Immature natural killer cell (primary cell): Measurements from ENCODE around the gene PLP1. TPM values are rescaled to one million over a fixed set of nuclear protein-coding genes. Genes with fewer than 3 reads are reported as not detected.

ENCODE experiments used
- DNase-seq, 3 donors: peaks; one replicate each; pipeline ENCODE4 v3.0.0; 2022; ENCODE audit warnings: mixed read lengths in 1 of 3
- H3K27ac Mint-ChIP-seq, 6 donors: one replicate each; pipeline ENCODE4 v1.8.0; 2020; ENCODE audit warnings: mixed read lengths in 6 of 6, mild to moderate bottlenecking in 5 of 6, inconsistent platforms in 4 of 6, moderate library complexity in 3 of 6
- H3K27me3 Mint-ChIP-seq, 3 donors: one replicate each; pipeline ENCODE4 v1.8.0; 2020 to 2021; ENCODE audit warnings: low read depth in 3 of 3, mild to moderate bottlenecking in 3 of 3, mixed read lengths in 3 of 3, moderate library complexity in 3 of 3, inconsistent platforms in 1 of 3
- H3K36me3 Mint-ChIP-seq, 3 donors: one replicate each; pipeline ENCODE4 v1.8.0; 2020; ENCODE audit warnings: mixed read lengths in 3 of 3, inconsistent platforms in 2 of 3, mild to moderate bottlenecking in 2 of 3
- H3K4me1 Mint-ChIP-seq, 2 donors: one replicate each; pipeline ENCODE4 v1.8.0; 2020; ENCODE audit warnings: inconsistent platforms in 2 of 2, mild to moderate bottlenecking in 2 of 2, mixed read lengths in 2 of 2, moderate library complexity in 1 of 2
- H3K4me3 Mint-ChIP-seq, 5 donors: one replicate each; pipeline ENCODE4 v1.8.0; 2020; ENCODE audit warnings: mild to moderate bottlenecking in 5 of 5, mixed read lengths in 5 of 5, inconsistent platforms in 3 of 5, moderate library complexity in 3 of 5
- H3K9me3 Mint-ChIP-seq, 6 donors: one replicate each; pipeline ENCODE4 v1.8.0; 2020; ENCODE audit warnings: mild to moderate bottlenecking in 6 of 6, mixed read lengths in 6 of 6, inconsistent platforms in 4 of 6, moderate library complexity in 3 of 6
- polyA plus RNA-seq, 3 donors: library from polyadenylated mRNA; unstranded; fragments of 300-500 nt; fragmentation: Illumina TruSeq; gene quantifications; one replicate each; pipeline ENCODE4 v1.2.3, GENCODE V29; 2021

The PLP1 gene
- polyA plus RNA-seq, 3 donors from 2014 or later, result not detected

DNA sequence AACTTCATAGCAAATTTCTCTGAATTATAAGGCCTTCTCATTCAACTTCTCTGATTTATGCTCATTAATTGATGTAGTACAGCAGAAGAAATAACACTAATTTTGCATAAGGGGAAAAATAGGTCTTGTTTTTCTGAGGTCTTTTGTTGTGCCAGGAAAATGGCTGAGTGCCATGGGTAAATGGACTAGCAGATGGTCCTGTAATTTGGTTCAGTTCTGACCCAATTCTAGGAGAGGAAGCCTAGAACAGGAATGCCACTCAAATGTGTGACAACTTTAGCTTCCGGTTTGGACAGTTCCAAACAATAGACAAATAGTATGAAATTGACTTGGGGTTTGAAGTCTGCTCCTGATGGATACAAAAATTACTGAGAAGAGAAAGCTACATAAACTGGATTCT, 49.2 kb downstream of the PLP1 start:
- DNase-seq, result no peak
- Mint-ChIP-seq H3K27ac (no peak overlapping the region), H3K4me3 (no peak overlapping the region), H3K4me1 (no peaks in the 10 kb centered on the region), H3K36me3 (no peaks in the 10 kb centered on the region), H3K27me3 (peaks cover 0 to 3% (median 2%) of the 10 kb centered on the region in 3 donors), H3K9me3 (no peaks in the 10 kb centered on the region)

DNA sequence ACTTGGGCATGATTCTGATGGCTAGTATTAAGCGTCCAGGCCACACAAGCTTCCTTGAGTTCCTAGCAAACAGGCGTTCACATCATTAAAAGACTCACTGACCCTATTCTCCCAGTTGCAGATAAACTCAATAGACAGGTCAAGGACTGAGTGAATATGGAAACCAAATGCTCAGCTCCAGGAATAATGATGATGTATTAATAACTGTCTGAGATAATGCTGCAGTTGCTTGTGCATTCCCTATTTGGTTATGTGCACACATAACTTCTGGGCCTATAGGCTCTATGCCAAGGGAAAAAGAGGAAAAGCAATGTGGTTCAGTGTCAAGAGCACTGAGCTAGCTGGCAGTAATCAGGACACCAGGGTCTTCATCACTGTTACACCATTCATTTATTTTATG, 51.9 kb downstream of the PLP1 start:
- Mint-ChIP-seq H3K4me3 (no peak overlapping the region), H3K9me3 (no peaks in the 10 kb centered on the region), H3K36me3 (no peaks in the 10 kb centered on the region), H3K27me3 (peaks cover 3 to 12% (median 9%) of the 10 kb centered on the region in 3 donors), H3K4me1 (peaks cover 4 to 11% of the 10 kb centered on the region in 2 donors), H3K27ac (no peak overlapping the region)
- DNase-seq, result no peak

DNA sequence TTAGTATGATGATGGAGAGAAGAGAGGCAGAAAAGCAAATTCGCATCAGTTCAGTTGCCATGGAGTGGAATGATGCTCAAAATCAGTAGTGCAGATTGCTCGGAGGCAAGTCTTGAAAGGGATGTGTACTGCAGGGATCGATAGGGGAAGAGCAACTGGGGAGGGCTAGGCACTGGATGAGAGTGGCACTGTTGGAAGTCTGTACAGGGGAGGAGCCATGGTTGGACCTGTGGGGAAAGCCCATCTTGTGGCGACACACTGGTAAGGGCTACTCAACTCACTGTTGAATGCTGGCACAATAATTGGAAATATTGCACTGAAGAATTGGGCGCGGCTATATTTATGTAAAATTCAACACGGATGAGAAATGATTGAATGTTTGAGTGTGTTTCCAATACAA, 54.2 kb downstream of the PLP1 start:
- Mint-ChIP-seq H3K27ac (no peak overlapping the region), H3K9me3 (no peaks in the 10 kb centered on the region), H3K27me3 (peaks cover 6 to 11% (median 10%) of the 10 kb centered on the region in 3 donors)

DNA sequence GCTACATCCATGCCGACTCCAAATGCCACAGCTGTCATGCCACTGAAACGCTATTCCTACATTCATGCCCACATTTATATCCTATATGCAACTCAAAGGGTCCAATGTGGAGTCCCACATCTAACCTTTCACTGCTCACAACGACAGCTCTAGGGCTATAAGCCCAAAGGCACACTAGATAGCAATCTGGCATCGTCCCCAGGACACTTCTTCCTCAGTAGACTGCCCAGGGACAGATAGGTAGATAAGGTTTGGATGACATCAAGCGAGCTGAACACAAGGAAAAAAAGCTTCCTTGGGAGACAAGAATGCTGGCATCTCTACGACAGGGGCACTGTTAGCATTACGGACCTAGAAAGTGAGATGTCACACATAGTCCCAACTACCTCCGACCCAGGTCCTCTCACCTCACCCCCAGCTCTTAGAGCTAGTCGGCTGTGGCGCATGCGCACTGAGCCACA, 54.7 kb downstream of the PLP1 start:
- H3K27me3 Mint-ChIP-seq, result peaks cover 6 to 11% (median 11%) of the 10 kb centered on the region in 3 donors
- H3K27ac Mint-ChIP-seq, result peak overlapping the region in 1 of 6 donors; percentile 4

More for the DNA sequence above, 54.2 kb downstream of the PLP1 start:
- DNase-seq, result no peak
- peak overlapping the region; percentile 28 to 87 (median 47) for H3K4me3 Mint-ChIP-seq
- H3K36me3 Mint-ChIP-seq, result no peaks in the 10 kb centered on the region
- peaks cover 4 to 11% of the 10 kb centered on the region in 2 donors for H3K4me1 Mint-ChIP-seq

DNA sequence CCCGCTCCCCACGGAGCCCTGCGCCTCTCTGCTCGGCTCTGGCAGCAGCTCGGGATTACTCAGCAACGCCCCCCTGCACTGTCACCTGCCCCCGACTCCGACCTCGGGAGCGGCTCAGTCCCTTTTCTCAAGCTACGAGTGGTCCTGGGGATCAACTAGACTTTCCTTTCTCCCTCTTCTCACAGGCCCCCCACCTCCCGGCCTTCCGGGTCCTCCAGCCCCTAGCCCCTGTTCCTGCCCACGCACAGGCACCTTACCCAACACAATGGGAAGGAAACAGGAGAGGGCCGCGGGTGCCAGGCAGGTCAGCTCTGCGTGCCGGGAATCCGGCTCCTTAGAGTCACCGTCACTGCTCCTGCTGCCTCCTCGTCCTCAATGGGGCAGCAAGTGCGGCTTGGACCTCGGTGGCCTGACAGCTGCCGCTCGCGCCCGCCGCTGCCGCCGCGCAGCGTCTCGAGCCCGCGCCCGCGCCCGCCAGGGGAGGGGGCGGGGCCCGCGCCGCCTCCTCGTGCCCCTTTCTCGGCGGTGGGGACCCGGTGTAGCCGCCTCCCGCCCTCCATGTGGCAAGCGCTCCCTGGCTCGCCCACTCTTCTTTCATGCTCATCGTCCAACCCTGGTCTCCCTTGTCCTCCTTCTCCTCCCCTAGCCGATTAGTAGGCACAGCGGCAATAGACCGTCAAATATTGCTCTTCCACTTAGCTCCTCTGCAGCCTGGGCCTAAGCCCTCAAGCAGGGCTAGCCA, 55.3 kb downstream of the PLP1 start, which contains the start of gene RAB9B:
Gene RAB9B (minus strand): TSS at position 455 of the 742 bp plus-strand sequence. CDS start 6,473 bp downstream, outside the sequence.
- Mint-ChIP-seq H3K4me3 (peak within 1 kb of the TSS; percentile 83 to 98 (median 92)), H3K4me1 (peaks cover 4 to 11% of the 10 kb centered on the region in 2 donors), H3K9me3 (no peaks in the 10 kb centered on the region), H3K27ac (peak within 1 kb of the TSS in 4 of 6 donors; percentile 65 to 78 (median 72)), H3K27me3 (peaks cover 6 to 11% (median 11%) of the 10 kb centered on the region in 3 donors), H3K36me3 (no peaks in the 10 kb centered on the region)
- DNase-seq, result peak; percentile 42 to 48 (median 42)

More for the DNA sequence above, 54.7 kb downstream of the PLP1 start:
- no peak for DNase-seq
- H3K4me3 Mint-ChIP-seq, result peak overlapping the region; percentile 70 to 87 (median 79)
- no peaks in the 10 kb centered on the region for H3K36me3 Mint-ChIP-seq
- no peaks in the 10 kb centered on the region for H3K9me3 Mint-ChIP-seq
- H3K4me1 Mint-ChIP-seq, result peaks cover 4 to 11% of the 10 kb centered on the region in 2 donors

DNA sequence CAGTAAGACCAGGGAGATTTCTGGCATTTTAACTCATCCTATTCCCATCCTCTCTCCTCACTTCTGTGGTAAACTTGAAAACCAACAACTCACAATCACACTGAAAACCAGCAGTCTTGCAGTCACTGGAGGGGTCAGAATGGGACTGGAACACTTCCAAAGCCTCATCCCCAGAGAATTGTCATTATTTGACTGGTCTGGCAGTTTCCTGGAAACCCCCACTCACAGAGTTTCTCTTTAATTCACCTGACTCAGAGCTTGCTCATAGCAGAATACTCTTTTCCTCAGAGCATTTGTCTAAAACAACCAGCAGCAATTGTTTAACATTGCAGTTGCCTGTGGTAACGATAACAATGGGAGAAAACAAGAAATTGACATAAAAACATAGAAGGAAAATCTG, 62.8 kb downstream of the PLP1 start:
- H3K9me3 Mint-ChIP-seq, result no peaks in the 10 kb centered on the region
- H3K36me3 Mint-ChIP-seq, result no peaks in the 10 kb centered on the region
- peaks cover 2 to 7% (median 4%) of the 10 kb centered on the region in 3 donors for H3K27me3 Mint-ChIP-seq
- no peak for DNase-seq
- no peak overlapping the region for H3K4me3 Mint-ChIP-seq
- no peak overlapping the region for H3K27ac Mint-ChIP-seq
- no peaks in the 10 kb centered on the region for H3K4me1 Mint-ChIP-seq

Other genes with a start within 250 kb of the PLP1 start
- gene TCEAL4, start 191.3 kb upstream of the PLP1 start, polyA plus RNA-seq, result 10 to 100 TPM in 1 of 3 donors, 1 to 10 TPM in 2; 1.6 to 10.8 (median 4.8) TPM
- 10 to 100 TPM in 2 of 3 donors, 1 to 10 TPM in 1; 6.8 to 11.4 (median 10.6) TPM for gene TCEAL3, start 168.9 kb upstream of the PLP1 start, polyA plus RNA-seq
- 10 to 100 TPM; 19.7 to 31.2 (median 21.3) TPM for gene TCEAL1, start 147.9 kb upstream of the PLP1 start, polyA plus RNA-seq
- gene MORF4L2, start 90.1 kb upstream of the PLP1 start, polyA plus RNA-seq, result 10 to 100 TPM; 55.3 to 76.9 (median 67.8) TPM
- not detected for gene TMEM31, start 65.9 kb upstream of the PLP1 start, polyA plus RNA-seq
- under 1 TPM; 0.33 to 0.43 (median 0.38) TPM for gene RAB9B, start 55.4 kb downstream of the PLP1 start, polyA plus RNA-seq
- 10 to 100 TPM in 2 of 3 donors, 1 to 10 TPM in 1; 6.8 to 12.1 (median 10.7) TPM for gene TMSB15B, start 185.8 kb downstream of the PLP1 start, polyA plus RNA-seq
- not detected for gene H2BW1, start 236.9 kb downstream of the PLP1 start, polyA plus RNA-seq